Bone marrow (tissue), 2 donors: ENCODE measurements around the gene ADGRL1.
"Not testable (repeated sequence)": the region's sequence is repeated elsewhere in the genome, so short reads cannot be mapped to it uniquely, and the experiment has no call there.

Source experiments
- DNase-seq, 2 donors: peaks; one replicate each; lab custom pipeline; 2025; lab: John Stamatoyannopoulos, UW

The ADGRL1 gene

DNA sequence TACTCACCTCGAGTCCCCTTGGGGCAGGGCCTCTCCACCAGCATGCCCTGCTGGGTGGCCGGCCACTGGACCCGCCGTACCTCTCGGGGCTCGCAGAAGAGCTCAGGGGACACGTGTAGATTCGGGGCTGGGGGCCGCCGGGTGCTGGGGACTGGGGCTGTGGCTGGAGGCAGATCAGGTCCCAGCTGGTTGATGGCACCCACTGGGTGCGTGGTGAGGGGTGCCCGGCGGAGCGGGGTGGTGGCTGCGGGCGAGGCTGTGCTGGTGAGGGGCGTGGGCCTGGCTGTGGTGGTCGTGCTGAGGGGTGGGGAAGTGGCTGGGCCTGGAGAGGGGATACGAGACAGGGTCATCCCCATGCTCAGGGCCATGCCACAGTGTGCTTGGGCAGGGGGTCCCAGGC lies 44.7 kb downstream of the ADGRL1 start:
- DNase-seq = no peak

DNA sequence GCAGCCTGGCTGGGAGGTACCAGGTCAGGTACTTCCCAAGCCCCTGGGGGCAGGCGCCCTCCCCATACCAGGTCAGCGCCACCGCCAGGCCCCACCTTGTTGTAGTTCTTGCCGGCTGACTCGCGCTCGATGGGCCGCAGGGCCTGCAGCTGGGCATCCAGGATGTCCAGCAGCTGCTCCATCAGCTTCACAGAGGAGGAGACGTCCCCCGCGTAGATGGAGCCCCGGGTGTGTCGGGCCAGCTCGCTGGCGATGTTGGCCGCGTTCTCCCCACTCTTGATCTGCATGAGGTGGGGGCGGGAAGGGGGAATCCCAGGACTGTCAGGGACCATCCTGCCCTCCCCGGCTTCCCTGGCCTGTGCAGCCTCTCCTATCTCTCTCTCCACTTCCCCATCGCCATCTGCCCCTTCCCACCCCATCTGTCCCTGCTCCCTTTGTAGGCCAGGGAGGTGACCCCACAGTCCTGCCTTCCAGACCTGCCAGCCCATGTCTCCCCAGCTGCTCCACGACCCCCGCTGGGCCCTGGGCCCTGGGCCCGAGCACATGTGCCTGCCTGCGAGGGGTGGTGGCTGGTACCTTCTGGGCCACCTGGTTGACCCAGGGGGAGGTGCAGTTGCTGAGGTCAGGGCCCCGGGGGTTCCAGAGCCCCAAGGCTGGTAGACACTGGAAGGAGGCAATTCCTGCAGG lies 45.8 kb downstream of the ADGRL1 start:
- no peak for DNase-seq

DNA sequence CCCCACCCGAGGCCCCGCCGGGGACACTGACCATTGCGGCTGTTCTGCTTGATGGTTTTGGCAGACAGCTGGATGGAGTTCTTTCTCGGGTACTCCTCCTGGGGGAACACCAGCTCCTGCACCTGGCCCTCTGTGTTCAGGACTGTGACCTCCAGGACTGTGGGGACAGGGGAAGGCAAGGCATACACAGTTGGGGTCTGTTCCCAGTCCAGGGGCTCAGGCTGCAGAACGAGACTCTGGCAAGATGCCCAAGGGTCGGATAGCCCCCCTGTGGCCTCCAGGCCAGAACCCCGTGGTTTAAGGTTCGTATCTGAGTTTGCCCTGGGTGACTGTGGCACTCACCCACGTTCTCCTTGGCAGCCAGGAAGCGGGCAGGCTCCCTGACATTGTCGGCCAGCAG lies 46.9 kb downstream of the ADGRL1 start:
- no peak for DNase-seq

DNA sequence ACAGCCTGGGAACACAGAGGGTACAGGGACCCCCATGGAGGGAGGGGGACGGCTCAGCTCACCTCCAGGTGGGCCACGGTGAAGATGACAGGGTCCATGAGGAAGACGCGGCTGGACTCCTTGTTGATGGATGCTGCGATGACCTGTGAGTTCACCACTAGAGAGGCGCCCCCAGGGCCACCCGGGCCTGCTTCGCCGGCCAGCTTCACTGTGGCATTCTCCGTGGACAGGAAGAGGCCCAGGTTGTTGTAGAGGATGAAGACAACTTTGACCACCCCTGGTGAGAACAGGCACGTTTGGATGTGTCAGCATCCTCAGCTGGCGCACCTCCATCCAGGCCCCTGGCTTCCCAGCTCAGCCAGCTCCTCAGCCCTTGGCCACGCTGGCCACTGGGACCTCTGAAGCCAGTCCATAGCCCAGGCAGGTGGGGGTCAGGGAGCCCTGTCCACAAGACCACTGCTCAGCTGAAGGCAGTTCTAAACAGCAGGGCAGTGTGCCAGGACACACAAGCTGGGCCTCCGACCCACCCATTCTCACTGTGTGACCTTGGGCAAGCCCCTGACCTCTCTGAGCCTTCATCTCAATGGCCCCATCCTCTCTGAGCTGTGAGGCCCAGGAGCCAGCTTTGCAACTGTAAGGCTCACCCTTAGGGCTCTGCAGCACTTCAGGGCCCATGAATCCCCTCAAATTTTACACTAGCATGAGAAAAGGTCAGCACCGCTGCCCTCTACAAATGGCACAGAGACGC lies 47.5 kb downstream of the ADGRL1 start:
- no peak for DNase-seq

DNA sequence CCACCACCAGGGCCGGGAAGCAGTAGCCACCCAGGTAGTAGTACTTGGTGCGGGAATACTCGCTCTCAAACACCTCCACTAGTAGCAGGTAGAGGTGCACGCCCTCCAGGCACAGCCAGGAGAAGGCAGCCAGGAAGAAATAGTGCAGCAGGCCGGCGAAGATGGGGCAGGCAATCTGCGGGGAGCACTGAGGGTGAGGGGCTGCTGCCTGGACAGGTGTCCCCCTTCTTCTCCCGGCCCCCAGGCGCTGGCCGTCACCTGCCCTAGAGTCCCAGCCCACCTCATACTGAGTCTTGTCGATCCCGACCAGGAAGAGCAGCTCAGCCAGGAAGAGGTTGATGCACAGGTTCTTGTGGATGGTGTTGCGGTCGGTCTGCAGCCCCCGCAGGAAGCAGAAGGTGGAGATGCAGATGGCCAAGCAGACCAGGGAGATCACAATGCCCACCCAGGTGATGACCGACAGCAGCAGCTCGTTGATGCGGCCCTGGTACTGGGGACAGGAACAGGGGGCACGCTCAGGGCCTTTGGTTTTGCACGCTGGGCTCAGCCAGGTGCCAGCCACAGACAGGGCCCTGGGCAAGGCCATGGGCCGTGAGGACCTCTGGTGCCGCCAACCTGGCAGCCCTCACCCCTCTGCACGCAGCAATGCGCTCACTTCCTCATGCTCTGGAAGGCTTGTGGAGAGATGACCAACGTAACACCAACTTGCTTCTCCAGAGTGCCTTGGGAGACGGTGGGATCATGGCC lies 48.8 kb downstream of the ADGRL1 start:
- DNase-seq = no peak

DNA sequence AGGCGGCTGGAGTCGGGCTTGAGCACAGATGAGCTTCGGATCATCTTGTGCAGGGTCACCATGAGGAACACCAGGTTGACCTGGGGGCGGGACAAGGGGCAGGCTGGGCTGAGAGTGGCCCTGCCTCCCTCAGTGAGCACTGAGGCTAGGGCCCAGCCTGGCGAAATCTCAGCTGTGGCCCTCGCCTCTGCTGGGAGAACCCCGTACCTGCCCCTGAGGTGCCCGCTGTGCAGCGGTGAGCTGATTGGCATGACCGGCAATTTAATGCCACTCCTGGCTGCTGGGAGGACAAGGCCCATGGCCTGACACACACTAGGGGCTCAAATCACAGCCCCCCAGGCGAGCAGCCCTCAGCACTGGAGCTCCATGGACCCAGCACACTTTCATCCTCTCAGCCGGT lies 49.8 kb downstream of the ADGRL1 start:
- DNase-seq = no peak

DNA sequence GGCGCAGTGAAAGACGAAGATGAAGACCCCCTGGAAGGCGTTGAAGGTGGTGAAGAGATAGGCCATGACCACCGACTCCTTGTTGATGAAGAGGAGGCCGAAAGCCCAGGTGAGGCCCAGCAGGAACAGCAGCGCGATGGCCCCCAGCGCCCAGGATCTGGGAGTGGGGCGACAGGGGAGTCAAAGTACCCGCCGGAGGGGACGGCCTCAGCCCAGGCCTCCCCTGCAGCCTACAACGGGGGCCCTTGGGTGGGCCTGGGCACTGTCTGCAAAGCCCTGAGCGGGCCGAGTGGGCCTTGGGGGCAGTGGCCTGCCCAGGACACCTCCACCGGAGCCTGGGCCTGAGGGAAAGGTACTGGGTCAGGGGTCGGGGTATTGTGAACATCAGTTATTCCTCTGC lies 50.6 kb downstream of the ADGRL1 start:
- no peak for DNase-seq

DNA sequence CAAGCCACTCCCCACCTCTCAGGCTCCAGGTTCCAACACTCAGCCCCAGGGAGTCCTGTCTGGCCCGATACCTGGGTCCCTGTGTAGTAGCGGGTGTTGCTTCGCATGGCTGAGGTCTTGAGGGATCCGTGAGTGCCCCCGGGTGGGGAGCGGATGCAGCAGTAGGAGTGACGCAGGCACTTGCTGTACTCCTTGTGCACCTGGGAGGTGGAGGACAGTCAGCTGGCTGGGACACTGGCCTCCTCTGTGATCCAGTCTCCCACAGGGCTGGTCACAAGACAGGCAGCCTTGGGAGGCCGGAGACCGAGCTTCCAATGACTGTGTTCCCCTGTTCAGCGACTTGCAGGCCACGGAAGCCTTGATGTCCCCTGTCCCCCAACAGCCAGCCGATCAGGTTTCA lies 53.3 kb downstream of the ADGRL1 start:
- no peak for DNase-seq

DNA sequence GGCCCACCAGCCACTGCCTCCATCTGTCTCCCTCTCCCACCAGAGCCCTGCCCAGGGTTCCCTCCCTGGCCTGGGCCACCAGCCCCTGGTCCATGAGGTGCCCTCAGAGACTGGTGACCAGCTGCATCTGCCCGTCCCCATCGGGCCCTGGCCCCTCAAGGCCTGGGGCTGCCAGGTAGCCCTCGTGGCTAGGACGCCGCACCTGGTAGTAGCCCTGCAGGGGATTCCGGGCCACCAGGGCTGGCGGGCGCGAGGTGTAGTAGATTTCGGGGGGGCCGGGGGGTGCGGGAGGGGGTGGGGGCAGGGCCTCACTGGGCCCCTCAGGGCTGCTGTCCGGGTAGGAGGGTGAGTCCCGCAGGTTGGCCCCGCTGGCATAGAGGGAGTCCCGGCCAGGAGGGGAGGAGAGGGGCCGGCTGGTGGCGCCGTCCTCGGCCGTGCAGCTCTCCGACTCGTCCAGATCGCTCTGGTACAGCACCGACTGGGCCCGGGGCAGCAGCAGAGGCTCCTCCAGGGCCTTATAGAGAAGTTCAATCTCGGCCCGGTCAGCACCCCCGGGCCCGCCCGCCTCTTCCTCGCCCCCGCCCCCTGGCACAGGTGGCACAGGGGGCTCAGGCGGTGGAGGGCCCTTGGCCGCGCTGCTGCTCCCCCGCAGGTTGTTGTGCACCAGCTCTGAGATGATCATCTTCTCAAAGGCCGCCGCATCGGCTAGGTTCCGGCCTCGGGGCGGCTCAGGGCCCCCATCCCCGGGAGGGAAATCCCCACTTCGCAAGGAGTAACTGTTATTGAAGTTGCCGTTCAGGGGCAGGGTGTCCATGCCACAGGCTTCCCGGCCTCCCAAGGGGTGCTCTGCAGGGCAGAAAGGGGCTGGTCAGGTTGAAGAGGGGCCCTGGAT lies 55.0 kb downstream of the ADGRL1 start:
- DNase-seq = no peak

DNA sequence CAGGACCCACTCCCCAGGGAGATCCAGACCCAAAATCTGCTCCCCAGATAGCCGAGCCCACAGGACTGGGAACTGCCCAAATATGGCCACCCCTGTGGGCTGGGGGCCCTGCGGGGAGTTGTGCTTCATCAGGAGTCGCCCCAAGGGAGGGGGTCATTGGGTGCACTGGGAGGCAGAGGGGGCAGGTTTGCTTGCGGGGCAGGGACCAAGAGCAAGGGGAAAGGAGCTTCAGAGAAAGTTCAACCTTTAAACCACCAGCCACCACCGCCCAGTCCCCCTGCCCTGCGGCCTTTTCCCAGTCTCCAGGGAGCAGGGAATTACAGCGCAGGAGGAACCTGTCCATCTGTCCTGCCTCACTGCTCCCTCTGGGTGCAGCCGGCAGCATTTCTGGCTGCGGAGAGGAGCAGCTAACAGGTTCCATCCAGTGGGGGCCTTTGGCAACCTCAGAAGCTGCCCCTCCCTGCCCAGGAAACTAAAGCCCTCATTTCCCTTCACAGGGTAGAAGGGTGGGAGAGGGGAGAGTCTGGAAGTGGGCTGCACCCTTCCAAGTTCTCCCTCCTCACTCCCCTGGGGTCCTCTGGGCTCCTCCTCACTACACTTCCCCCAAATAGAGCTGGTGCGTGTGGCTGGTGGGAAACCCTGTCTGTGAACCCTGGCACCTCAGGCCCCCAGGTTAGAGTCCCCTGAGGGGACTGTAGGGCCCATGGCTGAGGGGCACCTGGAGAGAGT lies 55.8 kb downstream of the ADGRL1 start:
- no peak for DNase-seq

DNA sequence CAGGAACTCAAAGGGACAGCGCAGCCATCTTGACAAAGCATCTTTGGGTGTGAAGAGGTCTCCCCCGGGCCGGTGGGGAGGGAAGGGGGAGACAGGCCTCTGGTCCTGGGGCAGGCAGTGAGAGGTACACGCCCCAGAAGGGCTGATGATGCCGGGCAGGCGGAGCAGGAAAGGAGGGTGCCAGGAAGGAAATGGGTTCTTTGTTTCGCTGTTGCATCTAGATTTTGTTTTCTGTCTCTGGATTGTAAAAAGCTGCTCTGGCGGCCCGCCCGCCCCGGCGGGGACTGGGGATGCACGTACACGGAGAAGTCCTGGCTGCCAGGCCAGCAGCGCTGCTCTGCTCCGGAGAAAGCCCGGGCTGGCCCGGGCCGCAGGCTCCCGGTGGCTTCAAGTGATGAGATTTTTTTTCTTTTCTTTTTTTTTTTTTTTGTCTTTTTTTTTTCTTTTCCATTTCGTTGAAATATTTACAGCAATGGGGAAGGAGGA lies 56.4 kb downstream of the ADGRL1 start:
- peak in 1 of 2 donors; percentile 52 for DNase-seq

DNA sequence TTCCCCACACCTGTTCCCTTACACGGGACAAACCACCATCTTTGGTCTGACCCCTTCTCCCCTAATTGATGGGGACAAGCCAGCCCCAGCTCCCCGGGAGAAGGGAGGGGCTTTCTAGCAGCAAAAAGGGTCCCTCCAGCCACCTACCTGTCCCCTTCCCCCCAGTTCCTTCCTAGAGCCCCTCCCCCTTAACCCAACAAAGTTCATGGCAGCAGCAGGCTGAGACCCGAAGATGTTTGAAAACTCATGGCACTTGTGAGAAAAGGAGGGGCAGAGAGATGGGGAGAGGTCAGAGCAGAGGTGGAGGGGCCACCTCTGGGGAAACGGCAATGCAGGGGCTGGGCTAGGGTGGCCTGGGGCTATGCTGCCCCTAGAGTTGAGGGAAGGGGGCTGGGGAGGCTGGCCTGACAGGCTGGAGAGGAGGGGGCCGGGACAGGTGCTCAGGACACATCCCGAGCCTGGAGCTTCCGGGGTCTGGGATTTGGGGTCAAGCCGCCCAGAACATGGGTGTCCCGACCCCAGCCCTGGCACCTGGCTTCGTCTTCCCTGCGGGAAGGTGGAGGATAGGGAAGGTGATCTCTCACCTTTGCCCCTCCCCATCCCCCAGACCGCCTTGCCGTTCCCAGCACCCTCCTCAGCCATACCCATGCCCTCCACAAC lies 57.1 kb downstream of the ADGRL1 start:
- DNase-seq = no peak

DNA sequence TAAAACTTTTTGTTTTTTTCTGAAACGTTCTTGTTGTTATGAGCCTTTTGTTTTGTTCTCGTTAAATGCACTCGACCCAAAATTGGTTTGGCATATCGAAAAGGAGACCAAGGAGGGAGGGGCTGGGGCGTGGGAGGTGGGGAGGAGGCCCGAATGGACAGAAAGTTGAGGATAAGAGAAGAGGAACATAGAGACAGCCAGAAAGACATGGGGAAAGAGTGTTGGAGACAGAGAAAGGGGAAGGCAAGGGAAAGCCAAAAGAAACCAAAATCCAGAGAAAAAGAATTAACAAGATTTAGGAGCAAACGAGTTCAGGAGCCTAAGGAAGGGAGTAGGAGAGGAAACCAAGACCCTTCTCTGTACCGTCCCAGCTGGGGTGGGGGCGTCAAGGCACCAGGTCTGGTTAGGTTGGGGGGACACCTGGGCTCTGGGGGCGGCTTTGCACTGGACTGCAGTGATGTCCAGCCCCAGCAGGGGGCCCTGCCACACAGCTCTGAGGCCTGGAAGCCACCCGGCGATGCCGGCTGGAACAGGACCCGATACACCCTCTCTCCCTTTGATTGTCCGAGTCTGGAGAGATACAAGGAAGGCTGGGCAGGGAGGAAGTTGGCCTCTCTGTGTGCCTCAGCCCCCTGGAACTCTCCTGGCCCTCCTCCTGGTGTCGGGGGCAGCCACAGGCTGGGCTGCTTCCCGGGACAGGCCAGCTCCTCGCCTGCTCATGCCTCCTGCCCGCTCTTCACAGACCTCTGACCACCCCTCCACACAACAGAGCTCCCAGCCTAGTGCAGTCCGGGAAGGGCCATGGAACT lies 58.0 kb downstream of the ADGRL1 start:
- peak; percentile 7 to 18 for DNase-seq

DNA sequence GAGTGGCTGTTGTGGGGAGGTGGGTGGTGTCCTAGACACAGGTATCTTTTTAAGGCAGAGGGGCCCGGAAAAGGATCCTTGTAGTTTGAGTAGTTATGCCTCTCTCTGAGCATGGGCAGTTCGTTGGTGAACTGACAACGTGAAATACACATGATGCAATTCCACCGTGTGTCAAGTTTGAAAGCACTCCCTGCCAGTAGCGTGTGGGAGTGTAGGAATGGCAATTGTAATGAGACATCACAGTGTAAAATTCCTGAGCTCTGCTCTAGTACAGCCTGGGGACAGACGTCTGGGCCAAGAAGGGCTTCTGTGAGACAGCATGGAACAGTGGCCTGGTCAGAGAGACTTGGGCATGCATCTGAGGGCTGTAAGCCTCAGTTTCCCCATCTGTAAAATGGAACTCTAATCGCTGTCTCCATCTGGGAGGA lies 59.2 kb downstream of the ADGRL1 start:
- no peak for DNase-seq

DNA sequence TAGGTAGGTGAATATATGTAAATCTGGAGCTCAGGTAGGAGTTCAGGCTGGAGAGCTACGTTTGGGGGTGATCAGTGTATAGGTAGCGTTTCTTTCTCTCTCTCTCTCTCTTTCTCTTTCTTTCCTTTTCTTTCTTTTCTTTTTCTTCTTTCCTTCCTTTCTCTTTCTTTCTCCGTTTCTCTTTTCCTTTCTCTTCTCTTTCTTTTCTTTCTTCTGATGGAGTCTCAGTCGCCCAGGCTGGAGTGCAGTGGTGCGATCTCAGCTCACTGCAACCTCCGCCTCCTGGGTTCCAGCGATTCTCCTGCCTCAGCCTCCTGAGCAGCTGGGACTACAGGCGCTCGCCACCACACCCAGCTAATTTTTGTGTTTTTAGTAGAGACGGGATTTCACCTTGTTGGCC lies 59.8 kb downstream of the ADGRL1 start:
- not testable (repeated sequence) for DNase-seq

DNA sequence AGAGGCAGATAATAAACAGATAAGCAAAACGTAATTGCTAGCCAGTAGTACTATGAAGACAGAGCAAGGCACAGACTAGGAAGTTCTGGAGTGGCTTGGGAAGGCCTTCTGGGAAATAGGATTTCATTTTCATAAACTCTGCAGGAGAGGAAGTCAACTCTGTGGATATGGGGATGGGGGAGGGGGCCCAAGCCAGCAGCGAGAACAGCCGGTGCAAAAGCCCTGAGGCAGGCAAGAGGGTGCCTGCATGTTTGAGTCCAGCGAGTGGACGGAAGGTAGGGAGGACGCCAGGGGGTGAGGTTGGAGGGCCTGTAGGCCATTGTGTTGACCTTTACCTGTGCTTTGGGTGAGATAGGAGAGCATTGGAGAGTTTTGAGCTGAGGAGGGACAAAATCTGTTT lies 60.6 kb downstream of the ADGRL1 start:
- no peak for DNase-seq

DNA sequence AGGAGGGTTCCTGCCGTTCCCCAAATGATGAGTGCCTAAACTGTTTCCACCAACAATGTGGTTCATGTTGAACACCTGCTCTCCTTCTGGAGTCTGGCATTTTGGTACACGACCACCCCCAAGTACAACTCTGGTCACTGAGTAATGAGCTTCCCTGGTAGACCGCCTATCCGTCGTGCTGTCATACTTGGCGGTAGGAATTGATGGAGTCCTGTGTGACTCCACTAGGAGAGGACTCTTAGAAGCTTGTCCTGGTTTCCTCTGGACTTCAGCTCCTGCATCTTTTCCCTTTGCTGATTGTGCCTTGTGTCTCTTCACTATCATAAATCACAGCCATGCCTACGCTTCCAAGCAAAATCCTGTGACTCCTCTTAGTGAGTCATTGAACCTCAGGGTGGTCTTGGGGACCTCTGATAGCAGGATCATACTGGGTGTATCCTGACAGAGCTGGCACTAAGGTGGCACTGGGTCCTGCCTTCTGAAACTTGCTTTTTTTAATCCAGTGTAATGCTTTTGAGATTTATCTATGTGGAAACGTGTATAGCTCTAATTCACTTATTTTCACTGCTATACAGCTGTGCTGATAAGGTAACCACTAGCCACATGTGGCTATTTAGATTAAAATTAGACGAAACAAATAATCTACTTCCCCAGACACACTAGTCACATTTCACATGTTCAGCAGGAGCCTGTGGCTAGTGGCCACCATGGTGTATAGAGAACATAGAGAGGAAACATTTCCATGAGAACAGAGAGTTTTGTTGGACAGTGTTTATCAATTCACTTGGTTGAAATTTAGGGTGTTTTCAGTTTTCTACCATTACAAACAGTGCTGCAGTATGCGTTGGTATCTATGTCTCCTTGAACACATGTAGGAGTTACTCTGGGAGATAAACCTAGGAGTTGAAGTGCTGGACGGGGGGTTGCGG lies 63.4 kb downstream of the ADGRL1 start:
- DNase-seq = no peak

DNA sequence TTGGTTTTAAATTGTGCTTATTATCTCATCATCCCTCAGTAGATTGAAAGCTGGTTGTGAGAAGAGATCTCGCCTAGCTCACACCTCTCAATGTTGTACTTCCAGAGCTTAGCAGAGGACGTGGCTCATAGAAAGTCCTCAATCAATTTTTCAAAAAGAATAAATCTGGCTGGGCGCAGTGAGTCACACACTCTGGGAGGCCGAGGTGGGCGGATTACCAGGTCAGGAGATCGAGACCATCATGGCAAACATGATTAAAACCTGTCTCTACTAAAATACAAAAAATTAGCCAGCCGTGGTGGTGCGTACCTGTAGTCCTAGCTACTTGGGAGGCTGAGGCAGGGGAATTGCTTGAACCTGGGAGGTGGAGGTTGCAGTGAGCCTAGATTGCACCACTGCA lies 64.9 kb downstream of the ADGRL1 start:
- DNase-seq = no peak

DNA sequence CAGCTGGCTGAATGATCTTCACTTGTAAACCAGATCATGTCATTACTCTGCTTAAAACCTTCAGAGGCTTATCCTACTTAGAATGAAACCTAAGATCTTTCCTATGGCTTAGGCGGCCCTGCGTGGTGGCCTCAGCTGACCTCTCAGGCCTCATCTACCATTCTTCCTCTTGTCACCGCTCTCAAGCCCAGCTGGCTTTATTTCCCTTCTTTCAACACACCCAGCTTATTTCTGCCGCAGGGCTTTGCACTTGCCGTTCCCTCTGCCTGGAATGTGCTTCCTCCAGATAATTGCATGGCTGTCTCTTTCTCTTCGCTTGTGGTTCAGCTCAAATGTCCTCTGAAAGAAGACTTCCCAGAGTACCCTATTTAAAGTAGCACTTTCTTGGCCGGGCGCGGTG lies 66.0 kb downstream of the ADGRL1 start:
- DNase-seq = peak in 1 of 2 donors; percentile 3
